Type B pancreatic cell (in vitro differentiated cells): ENCODE data around the gene AGPS. TPM values are rescaled to one million over a fixed set of nuclear protein-coding genes. Genes with fewer than 3 reads are reported as not detected.
A peak's percentile ranks its signal among the peaks of the same experiment; 100 is the strongest.
"Not testable (repeated sequence)": the region's sequence is repeated elsewhere in the genome, so short reads cannot be mapped to it uniquely, and the experiment has no call there.

Source experiments
- DNase-seq: peaks from one replicate; pipeline ENCODE4 v3.0.0; 2021; ENCODE audit warnings: mixed read lengths; ENCODE audit not compliant: unreplicated experiment; ENCODE audit errors: extremely low spot score
- H3K27ac Mint-ChIP-seq: 2 replicates; pipeline ENCODE4 v1.8.0; 2021; ENCODE audit warnings: mild to moderate bottlenecking, mixed read lengths
- H3K27me3 Mint-ChIP-seq: 2 replicates; pipeline ENCODE4 v1.8.0; 2021; ENCODE audit warnings: mixed read lengths
- H3K36me3 Mint-ChIP-seq: 2 replicates; pipeline ENCODE4 v1.8.0; 2021; ENCODE audit warnings: mixed read lengths
- H3K4me1 Mint-ChIP-seq: one replicate; pipeline ENCODE4 v1.8.0; 2021; ENCODE audit warnings: mixed read lengths; ENCODE audit not compliant: unreplicated experiment
- H3K4me3 Mint-ChIP-seq: 2 replicates; pipeline ENCODE4 v1.8.0; 2021; ENCODE audit warnings: mild to moderate bottlenecking, mixed read lengths
- H3K9me3 Mint-ChIP-seq: 2 replicates; pipeline ENCODE4 v1.8.0; 2021; ENCODE audit warnings: mixed read lengths
- CTCF ChIP-seq: fragments of 200-600 bp; sonication (generic); conservative IDR thresholded peaks from 2 replicates; pipeline ENCODE4 v1.5.0; 2021; ENCODE audit warnings: antibody characterized with exemption, mild to moderate bottlenecking
- total RNA-seq: library from RNA; stranded (reverse); gene quantifications from 2 replicates; pipeline ENCODE4 v1.2.1, GENCODE V29; 2021; ENCODE audit warnings: low replicate concordance

AGPS gene
- total RNA-seq, 1 donor from 2014 or later: 52.1 TPM

DNA sequence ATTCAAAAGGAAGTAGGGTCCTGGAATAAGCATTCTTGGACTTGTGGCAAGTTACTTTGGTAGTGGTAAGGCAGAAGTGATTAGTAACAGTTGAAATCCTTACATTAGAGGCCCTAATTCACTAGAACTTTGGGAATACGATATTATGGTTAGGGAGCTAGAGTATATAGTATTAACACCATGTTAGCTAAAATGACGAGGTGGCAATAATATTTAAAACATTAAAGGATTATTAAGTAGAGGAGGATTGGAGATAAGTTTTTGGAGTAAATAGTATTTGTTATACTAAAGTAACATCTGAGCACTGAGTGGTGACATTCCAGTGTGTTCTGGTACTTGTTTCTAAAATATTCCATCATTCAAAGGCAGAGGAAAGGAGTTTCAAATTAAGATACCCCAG lies 91.0 kb downstream of the AGPS start:
- H3K4me1 Mint-ChIP-seq: peaks cover 4% of the 10 kb centered on the region
- H3K36me3 Mint-ChIP-seq: peaks cover 26% of the 10 kb centered on the region
- DNase-seq: no peak
- no peak for TF ChIP-seq CTCF
- peaks cover under 1% of the 10 kb centered on the region for H3K9me3 Mint-ChIP-seq
- H3K27ac Mint-ChIP-seq: no peak overlapping the region
- no peak overlapping the region for H3K4me3 Mint-ChIP-seq
- H3K27me3 Mint-ChIP-seq: no peaks in the 10 kb centered on the region

DNA sequence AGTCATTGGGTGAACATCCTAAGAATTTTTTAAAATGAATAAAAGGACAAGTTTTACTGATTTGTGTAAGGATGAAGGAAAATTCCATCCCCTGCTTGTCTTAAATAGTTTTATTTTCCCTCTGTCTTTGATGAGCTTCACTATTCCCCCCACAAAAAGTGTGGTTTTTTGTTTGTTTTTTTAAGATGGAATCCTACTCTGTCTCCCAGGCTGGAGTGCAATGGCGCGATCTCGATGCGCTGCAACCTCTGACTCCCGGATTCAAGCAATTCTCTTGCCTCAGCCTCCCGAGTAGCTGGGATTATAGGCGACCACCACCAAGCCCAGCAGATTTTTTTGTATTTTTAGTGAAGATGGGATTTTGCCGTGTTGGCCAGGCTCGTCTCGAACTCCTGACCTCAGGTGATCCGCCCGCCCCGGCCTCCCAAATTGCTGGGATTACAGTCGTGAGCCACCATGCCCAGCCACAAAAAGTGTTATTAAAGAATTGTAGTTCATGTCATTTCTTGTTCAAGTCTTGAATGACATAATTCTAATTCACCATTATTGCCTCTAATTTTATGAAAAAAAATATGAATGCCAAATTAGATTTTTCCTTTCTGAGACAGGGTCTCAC lies 91.7 kb downstream of the AGPS start:
- DNase-seq: no peak
- Mint-ChIP-seq H3K27ac (no peak overlapping the region), H3K36me3 (peaks cover 26% of the 10 kb centered on the region), H3K27me3 (no peaks in the 10 kb centered on the region), H3K4me1 (peaks cover 4% of the 10 kb centered on the region), H3K9me3 (no peaks in the 10 kb centered on the region), H3K4me3 (no peak overlapping the region)
- TF ChIP-seq CTCF: no peak

- H3K27me3 Mint-ChIP-seq, DNase-seq, H3K4me1 Mint-ChIP-seq, H3K4me3 Mint-ChIP-seq, H3K27ac Mint-ChIP-seq, H3K9me3 Mint-ChIP-seq: not testable (repeated sequence)
- H3K36me3 Mint-ChIP-seq: peaks cover 17% of the 10 kb centered on the region
These were observed 93.1 kb downstream of the AGPS start for GRCh38 chr2:177485657-177486056.

DNA sequence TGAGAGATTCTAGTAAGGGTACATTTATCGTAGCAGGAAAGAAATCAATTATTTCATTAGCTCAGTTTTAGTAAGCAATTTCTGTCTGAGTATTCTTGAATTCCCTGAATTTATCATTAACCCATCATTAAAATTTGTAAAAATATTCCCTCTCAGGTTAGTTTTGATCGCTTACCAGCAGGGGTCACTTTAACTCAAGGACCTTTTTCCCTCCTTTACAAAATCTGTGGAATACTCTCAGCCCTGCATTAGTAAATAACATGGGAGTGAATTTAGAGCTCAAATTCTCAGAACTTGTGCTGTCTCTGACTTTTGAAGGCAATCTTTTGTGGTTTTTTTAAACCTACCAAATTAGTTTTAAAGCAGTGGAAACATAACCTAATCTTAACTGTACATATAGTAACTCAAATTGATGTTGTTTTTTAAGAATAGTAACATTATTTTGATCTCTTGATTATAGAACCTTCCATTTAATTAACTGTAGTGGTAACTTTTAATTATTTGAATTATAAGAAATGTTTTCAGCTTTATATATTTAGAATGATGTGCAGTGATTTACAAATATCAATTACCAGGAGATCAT lies 97.2 kb downstream of the AGPS start:
- Mint-ChIP-seq H3K36me3 (peaks cover 20% of the 10 kb centered on the region), H3K27me3 (no peaks in the 10 kb centered on the region), H3K27ac (no peak overlapping the region), H3K4me1 (peaks cover 8% of the 10 kb centered on the region), H3K4me3 (no peak overlapping the region), H3K9me3 (no peaks in the 10 kb centered on the region)
- TF ChIP-seq CTCF: peak; percentile 79
- no peak for DNase-seq

- H3K4me1 Mint-ChIP-seq: peaks cover under 1% of the 10 kb centered on the region
- H3K27me3 Mint-ChIP-seq: no peaks in the 10 kb centered on the region
- H3K36me3 Mint-ChIP-seq: peaks cover 19% of the 10 kb centered on the region
- no peaks in the 10 kb centered on the region for H3K9me3 Mint-ChIP-seq
- H3K4me3 Mint-ChIP-seq: no peak overlapping the region
- no peak for DNase-seq
- no peak overlapping the region for H3K27ac Mint-ChIP-seq
- TF ChIP-seq CTCF: no peak
These were observed 103.4 kb downstream of the AGPS start for GRCh38 chr2:177495945-177496344.

- Mint-ChIP-seq H3K27ac (no peak overlapping the region), H3K36me3 (peaks cover 23% of the 10 kb centered on the region), H3K27me3 (no peaks in the 10 kb centered on the region), H3K4me3 (no peak overlapping the region), H3K4me1 (peaks cover 5% of the 10 kb centered on the region), H3K9me3 (no peaks in the 10 kb centered on the region)
- no peak for TF ChIP-seq CTCF
- no peak for DNase-seq
These were observed 104.3 kb downstream of the AGPS start for GRCh38 chr2:177496921-177497320.
